Heart left ventricle (tissue), 16 donors: Measurements from ENCODE around the gene MNS1. TPM values are rescaled to one million over a fixed set of nuclear protein-coding genes. Genes with fewer than 3 reads are reported as not detected.

Experiments
- ATAC-seq, 4 donors: fragments of 200-7000 bp; cut with Tn5 transposase; one replicate each; pipeline ENCODE4 v1.9.1; 2020 to 2022; ENCODE audit warnings: moderate library complexity in 4 of 4, mild to moderate bottlenecking in 3 of 4, moderate number of reproducible peaks in 1 of 4
- DNase-seq, 5 donors: peaks; one replicate each; pipeline ENCODE4 v3.0.0-alpha.2; 2020
- H3K27ac ChIP-seq, 12 donors: fragments of 200-600 bp; sonication (generic) in 4 of 12; one replicate each; pipeline versions ENCODE4 v1.5.0 to v1.8.0; 2016 to 2022; ENCODE audit warnings: mild to moderate bottlenecking in 2 of 12
- H3K27me3 ChIP-seq, 9 donors: fragments of 200-600 bp; sonication (generic) in 2 of 9; one replicate each; pipeline versions ENCODE4 v1.5.1 to v1.8.0; 2016 to 2022; ENCODE audit warnings: mild to moderate bottlenecking in 3 of 9
- H3K36me3 ChIP-seq, 9 donors: fragments of 200-600 bp; sonication (generic) in 2 of 9; one replicate each; pipeline versions ENCODE4 v1.5.0 to v1.8.0; 2018 to 2022; ENCODE audit warnings: mild to moderate bottlenecking in 2 of 9
- H3K4me1 ChIP-seq, 12 donors: fragments of 200-600 bp; sonication (generic) in 4 of 12; one replicate each; pipeline versions ENCODE4 v1.5.0 to v1.8.0; 2016 to 2022; ENCODE audit warnings: mild to moderate bottlenecking in 3 of 12
- H3K4me3 ChIP-seq, 12 donors: fragments of 200-600 bp; sonication (generic) in 4 of 12; one replicate each; pipeline versions ENCODE4 v1.5.0 to v1.8.0; 2017 to 2022; ENCODE audit warnings: mild to moderate bottlenecking in 9 of 12, moderate library complexity in 4 of 12
- H3K9me3 ChIP-seq, 12 donors: fragments of 200-600 bp; sonication (generic) in 4 of 12; one replicate each; pipeline versions ENCODE4 v1.5.0 to v1.8.0; 2016 to 2022; ENCODE audit warnings: mild to moderate bottlenecking in 1 of 12
- POLR2A ChIP-seq, 2 donors: fragments of 450-650 bp; IDR thresholded peaks; one replicate each; pipeline ENCODE4 v1.6.1; 2017; ENCODE audit warnings: antibody characterized with exemption in 2 of 2, mild to moderate bottlenecking in 2 of 2, moderate library complexity in 2 of 2
- WGBS, 4 donors: extraction: QIAGEN DNeasy Blood & Tissue Kit in 2 of 4; methylation state at CpG; one replicate each; pipeline versions ENCODE4 v1.1.5 to v1.1.7; 2013 to 2018; 5-methylcytosine and 5-hydroxymethylcytosine counted together
- intact Hi-C, 10 donors: fragments of 100-400 bp; cut with DNase I; formaldehyde crosslinking; loops; one replicate each; pipeline versions ENCODE4 v1.11.1 to v1.14.2; 2022
- polyA plus RNA-seq, 2 donors: library from polyadenylated mRNA; stranded (reverse); fragments of 200-250 nt; gene quantifications; one replicate each; pipeline ENCODE4 v1.2.3, GENCODE V29; 2013
- total RNA-seq, 9 donors: library from RNA; depleted of rRNA in 2 of 9; stranded (reverse); fragments of >200 nt in 2 of 9; fragmentation: NEBNext Ultra II Directional in 3 of 9; extraction: Animal tissue kit (Norgen Biotek cat#: 25700) in 3 of 9; gene quantifications; one replicate each; pipeline versions ENCODE4 v1.1.0 to v1.2.4, GENCODE V29; 2016 to 2023
- TF ChIP-seq, protein P1 (sequence below), 12 donors: fragments of 200-600 bp; sonication (generic) in 4 of 12; IDR thresholded peaks; one replicate each; pipeline versions ENCODE4 v1.5.0 to v1.8.0; 2018 to 2022; ENCODE audit warnings: antibody characterized with exemption in 12 of 12, mild to moderate bottlenecking in 5 of 12
- donor health status: ischemic (EF 13 %, LVEDD 7.1; RV severe dilation, severe dysfunction).
- donor health status: healthy with polysubstance abuse.
- donor health status: DM: no; HTN: yes; CAD: no.
- donor health status: DM: no; HTN: no; CAD: no.
- donor health status: ischemic (EF 25% LVEDD 6.9; RV normal size, moderate dysfunction).
- donor health status: ischemic (EF 25% LVEDD 5.7; RV mildly dilated, moderate dysfunction).
- donor health status: healthy.
- donor health status: DM: yes; HTN: yes; CAD: no.
- donor health status: ischemic (EF 35%, LVEDD 5.7; RV mildly dilated, moderate dysfunction).
- donor health status: nonischemic (EF 11% LVEDD 7.7; RV severe dilation, severe dysfunction).
- donor health status: DM: yes; HTN: yes; CAD: no.
- donor health status: PGD.
- donor health status: ischemic (EF 29% LVEDD 5.4; RV normal size, mild dysfunction).
- donor health status: nonischemic (EF 23%, LVEDD 6.1; RV moderate dilation, normal function).

Gene MNS1
- total and polyA plus RNA-seq, 11 donors, result 0.30 to 2.6 (median 0.81) TPM

DNA sequence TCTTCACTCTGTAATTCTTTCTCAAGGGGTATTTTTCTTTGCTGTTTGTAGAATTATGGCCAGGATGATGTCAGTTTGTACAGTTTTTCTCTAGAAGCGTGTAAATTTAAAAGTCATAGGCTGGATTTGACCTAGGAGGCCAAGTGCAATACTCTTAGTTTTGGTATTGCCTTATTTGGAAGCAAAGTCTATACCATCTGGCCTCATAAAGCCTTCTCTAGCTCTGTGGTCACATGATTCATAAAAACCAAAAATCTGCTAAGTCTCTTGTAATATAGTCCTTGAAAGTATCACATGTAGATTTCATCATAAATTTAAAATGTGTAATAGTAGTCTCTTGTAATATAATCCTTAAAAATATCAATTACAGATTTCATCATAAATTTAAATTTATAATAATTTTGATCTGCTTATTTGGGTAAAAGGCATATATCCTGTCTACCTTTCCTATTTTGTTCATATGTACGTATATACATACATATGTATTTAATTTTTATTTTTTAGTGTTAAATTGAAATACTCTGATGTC lies 74.1 kb downstream of the MNS1 start:
- Histone ChIP-seq H3K27ac (no peak overlapping the region), H3K9me3 (peaks cover 0 to 6% (median 0%) of the 10 kb centered on the region in 12 donors), H3K27me3 (no peaks in the 10 kb centered on the region), H3K36me3 (no peaks in the 10 kb centered on the region), H3K4me1 (no peaks in the 10 kb centered on the region), H3K4me3 (no peak overlapping the region)
- DNase-seq, result no peak
- WGBS, 4 donors, result 90 to 95% (median 94%) methylated on average over 2 of the region's 2 CpGs
- ATAC-seq, result no peak
- intact Hi-C loops, result no loop called here
- TF ChIP-seq, protein P1, sequence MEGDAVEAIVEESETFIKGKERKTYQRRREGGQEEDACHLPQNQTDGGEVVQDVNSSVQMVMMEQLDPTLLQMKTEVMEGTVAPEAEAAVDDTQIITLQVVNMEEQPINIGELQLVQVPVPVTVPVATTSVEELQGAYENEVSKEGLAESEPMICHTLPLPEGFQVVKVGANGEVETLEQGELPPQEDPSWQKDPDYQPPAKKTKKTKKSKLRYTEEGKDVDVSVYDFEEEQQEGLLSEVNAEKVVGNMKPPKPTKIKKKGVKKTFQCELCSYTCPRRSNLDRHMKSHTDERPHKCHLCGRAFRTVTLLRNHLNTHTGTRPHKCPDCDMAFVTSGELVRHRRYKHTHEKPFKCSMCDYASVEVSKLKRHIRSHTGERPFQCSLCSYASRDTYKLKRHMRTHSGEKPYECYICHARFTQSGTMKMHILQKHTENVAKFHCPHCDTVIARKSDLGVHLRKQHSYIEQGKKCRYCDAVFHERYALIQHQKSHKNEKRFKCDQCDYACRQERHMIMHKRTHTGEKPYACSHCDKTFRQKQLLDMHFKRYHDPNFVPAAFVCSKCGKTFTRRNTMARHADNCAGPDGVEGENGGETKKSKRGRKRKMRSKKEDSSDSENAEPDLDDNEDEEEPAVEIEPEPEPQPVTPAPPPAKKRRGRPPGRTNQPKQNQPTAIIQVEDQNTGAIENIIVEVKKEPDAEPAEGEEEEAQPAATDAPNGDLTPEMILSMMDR (IDR thresholded peaks at IDR 0.05), result no peak
- TF ChIP-seq POLR2A (IDR thresholded peaks at IDR 0.05), result no peak

DNA sequence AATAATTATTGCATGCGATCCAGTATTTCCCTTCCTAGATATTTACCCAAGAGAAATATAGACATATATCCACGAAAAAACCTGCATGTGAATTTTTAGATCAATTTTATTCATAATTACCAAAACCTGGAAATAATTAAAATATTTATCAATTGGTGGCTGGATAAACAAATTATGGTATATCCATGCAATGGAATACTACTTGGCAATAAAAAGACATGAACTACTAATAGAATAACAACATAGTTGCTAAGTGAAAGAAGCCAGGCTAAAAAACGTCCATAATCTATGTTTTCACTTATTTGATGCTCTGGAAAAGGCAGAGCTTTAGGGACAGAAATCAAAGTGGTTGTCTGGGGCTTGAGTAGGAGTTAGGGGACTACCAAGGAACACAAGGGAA lies 79.0 kb downstream of the MNS1 start:
- H3K27me3 ChIP-seq, result no peaks in the 10 kb centered on the region
- peaks cover 0 to 7% (median 0%) of the 10 kb centered on the region in 12 donors for H3K9me3 ChIP-seq
- WGBS, 4 donors, result 78 to 86% (median 82%) methylated on average over 3 of the region's 3 CpGs
- ATAC-seq (no peak), DNase-seq (no peak)
- intact Hi-C loops, result no loop called here
- no peaks in the 10 kb centered on the region for H3K4me1 ChIP-seq
- no peak overlapping the region for H3K4me3 ChIP-seq
- TF ChIP-seq, protein P1 (IDR thresholded peaks at IDR 0.05), result no peak
- TF ChIP-seq POLR2A (IDR thresholded peaks at IDR 0.05), result no peak
- no peak overlapping the region for H3K27ac ChIP-seq
- H3K36me3 ChIP-seq, result no peaks in the 10 kb centered on the region

DNA sequence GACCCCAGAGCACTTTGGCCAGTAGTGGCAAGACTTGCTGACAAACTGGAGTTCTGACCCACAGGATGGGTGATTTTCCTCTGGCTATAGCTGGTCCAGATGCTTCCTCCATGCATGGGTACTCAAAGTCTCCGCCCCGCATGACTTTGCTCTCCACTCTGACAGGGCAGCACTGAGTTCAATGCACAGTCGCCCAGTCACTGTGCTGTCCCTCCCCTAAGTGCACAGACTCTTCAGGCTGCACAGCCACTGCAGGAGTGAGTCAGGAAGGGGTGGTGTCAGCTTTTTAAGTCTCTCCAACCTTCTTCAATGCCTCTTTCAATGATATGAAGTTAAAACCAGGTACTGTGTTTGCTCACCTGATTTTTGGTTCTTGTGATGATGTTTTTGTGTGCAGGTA lies 81.9 kb downstream of the MNS1 start:
- intact Hi-C loops, result no loop called here
- H3K9me3 ChIP-seq, result peaks cover 0 to 20% (median 0%) of the 10 kb centered on the region in 12 donors
- no peak overlapping the region for H3K4me3 ChIP-seq
- no peak for TF ChIP-seq POLR2A (IDR thresholded peaks at IDR 0.05)
- TF ChIP-seq, protein P1 (IDR thresholded peaks at IDR 0.05), result no peak
- 87 to 94% (median 93%) methylated on average over 3 of the region's 3 CpGs for WGBS, 4 donors
- no peaks in the 10 kb centered on the region for H3K36me3 ChIP-seq
- DNase-seq (no peak), ATAC-seq (no peak)
- H3K27ac ChIP-seq, result no peak overlapping the region
- H3K27me3 ChIP-seq, result no peaks in the 10 kb centered on the region
- no peaks in the 10 kb centered on the region for H3K4me1 ChIP-seq

Other genes starting within 250 kb of the MNS1 start
- gene RFX7, start 221.3 kb downstream of the MNS1 start, total RNA-seq, result 10 to 100 TPM in 4 of 9 donors, 1 to 10 TPM in 5; 6.0 to 15.2 (median 8.2) TPM
- gene RFX7, start 221.3 kb downstream of the MNS1 start, polyA plus RNA-seq, result 1 to 10 TPM in 1 of 2 donors, under 1 TPM in 1; 0.91 to 2.1 TPM
- gene TEX9, start 99.7 kb downstream of the MNS1 start, total RNA-seq, result 1 to 10 TPM in 2 of 9 donors, under 1 TPM in 5, not detected in 2; 0.49 to 1.6 (median 0.92) TPM
- gene TEX9, start 99.7 kb downstream of the MNS1 start, polyA plus RNA-seq, result under 1 TPM; 0.19 to 0.21 TPM